ENCODE results near the gene BCAN. TPM values are rescaled to one million over a fixed set of nuclear protein-coding genes. Genes with fewer than 3 reads are reported as not detected.
"Not testable (repeated sequence)": the region's sequence is repeated elsewhere in the genome, so short reads cannot be mapped to it uniquely, and the experiment has no call there.

BCAN gene
- total and polyA plus RNA-seq, 12 donors: 0.11 to 36.3 (median 5.6) TPM; not detected in 2

- no peak for DNase-seq
- peaks cover 0 to 17% of the 10 kb centered on the region in 2 donors for H3K36me3 ChIP-seq (replicated peaks in 1 of 2)
- H3K4me1 ChIP-seq (replicated peaks in 1 of 2): peaks cover 6 to 16% of the 10 kb centered on the region in 2 donors
- intact Hi-C loops (cut with DNase I): no loop called here
- H3K27ac ChIP-seq: peak overlapping the region in 4 of 5 donors; percentile 45 to 74 (median 66)
- TF ChIP-seq POLR2A (IDR thresholded peaks at IDR 0.05) (no peak), CTCF (IDR thresholded peaks at IDR 0.05) (no peak)
- H3K4me3 ChIP-seq: peak overlapping the region in 2 of 4 donors; percentile 30 to 64
- H3K9me3 ChIP-seq (replicated peaks in 1 of 3): no peaks in the 10 kb centered on the region
- 69 to 78% (median 70%) methylated on average over 12 of the region's 12 CpGs for WGBS, 4 donors
- H3K27me3 ChIP-seq: no peaks in the 10 kb centered on the region
Observed at GRCh38 chr1:156601892-156602291, 40.0 kb upstream of the BCAN start.

GRCh38 chr1:156602557-156602993, 39.3 kb upstream of the BCAN start:
- intact Hi-C loops (cut with DNase I): no loop called here
- Histone ChIP-seq H3K27ac (no peak overlapping the region), H3K27me3 (no peaks in the 10 kb centered on the region), H3K9me3 (replicated peaks in 1 of 3) (no peaks in the 10 kb centered on the region), H3K4me3 (no peak overlapping the region), H3K36me3 (replicated peaks in 1 of 2) (peaks cover 0 to 10% of the 10 kb centered on the region in 2 donors), H3K4me1 (replicated peaks in 1 of 2) (peaks cover 6 to 16% of the 10 kb centered on the region in 2 donors)
- TF ChIP-seq CTCF (IDR thresholded peaks at IDR 0.05) (peak in 3 of 6 experiments; percentile 11 to 27 (median 25)), POLR2A (IDR thresholded peaks at IDR 0.05) (no peak)
- DNase-seq: no peak
- 33 to 42% (median 37%) methylated on average over 10 of the region's 10 CpGs for WGBS, 4 donors

DNA sequence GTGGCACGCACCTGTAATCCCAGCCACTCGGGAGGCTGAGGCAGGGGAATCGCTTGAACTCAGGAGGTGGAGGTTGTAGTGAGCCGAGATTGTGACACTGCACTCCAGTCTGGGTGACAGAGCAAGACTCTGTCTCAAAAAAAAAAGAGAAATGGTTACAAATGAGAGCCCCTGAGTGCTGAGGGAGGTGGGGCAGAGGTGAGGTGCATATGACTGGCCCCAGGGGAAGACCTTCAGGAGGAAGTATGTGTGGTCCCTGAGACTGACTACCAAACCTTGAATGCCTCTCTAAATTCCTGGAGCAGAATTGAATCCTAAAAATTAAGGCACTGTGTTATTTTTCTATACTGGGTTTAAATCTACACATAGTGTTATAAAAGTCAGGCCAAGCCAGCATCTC, 34.6 kb upstream of the BCAN start:
- H3K27ac ChIP-seq; H3K4me1 ChIP-seq (replicated peaks in 1 of 2); H3K9me3 ChIP-seq (replicated peaks in 1 of 3); DNase-seq; H3K36me3 ChIP-seq (replicated peaks in 1 of 2); intact Hi-C loops (cut with DNase I); H3K4me3 ChIP-seq: not testable (repeated sequence)
- H3K27me3 ChIP-seq: peaks cover 10% of the 10 kb centered on the region
- 63 to 85% (median 72%) methylated on average over 4 of the region's 4 CpGs for WGBS, 4 donors

DNA sequence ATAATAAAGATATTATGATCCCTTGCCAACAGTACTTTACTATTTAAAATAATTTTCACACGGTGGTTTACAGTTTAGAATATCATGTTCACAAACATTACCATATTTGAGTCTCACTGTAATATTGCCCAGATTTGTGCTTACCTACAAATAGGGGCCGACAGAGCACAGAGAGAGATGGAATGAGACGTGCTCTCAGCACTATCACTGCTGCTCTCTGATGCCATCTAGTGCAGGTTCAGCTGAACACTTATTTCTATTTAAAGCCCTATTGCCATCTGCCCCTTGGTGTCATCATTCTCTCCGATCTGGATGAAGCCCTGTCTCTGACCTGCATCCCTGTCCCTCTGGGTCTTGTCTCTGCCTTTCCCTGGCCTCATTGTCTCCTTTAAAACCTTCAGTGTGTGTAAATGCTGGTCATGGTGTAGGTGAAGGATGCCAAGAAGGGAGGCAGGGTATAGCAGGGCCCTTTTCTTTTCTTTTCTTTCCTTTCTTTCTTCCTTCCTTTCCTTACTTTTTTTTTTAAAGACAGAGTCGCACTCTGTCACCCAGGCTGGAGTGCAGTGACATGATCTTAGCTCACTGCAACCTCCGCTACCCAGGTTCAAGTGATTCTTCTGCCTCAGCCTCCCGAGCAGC, 33.8 kb upstream of the BCAN start:
- peak; percentile 62 to 83 (median 70) for DNase-seq
- intact Hi-C loops (cut with DNase I): no loop called here

More for the DNA sequence above, 33.8 kb upstream of the BCAN start:
- WGBS, 4 donors: 28 to 29% (median 28%) methylated on average over 7 of the region's 7 CpGs
- Histone ChIP-seq H3K4me3 (no peak overlapping the region), H3K4me1 (replicated peaks in 1 of 2) (no peaks in the 10 kb centered on the region), H3K27ac (no peak overlapping the region), H3K36me3 (replicated peaks in 1 of 2) (no peaks in the 10 kb centered on the region), H3K27me3 (peaks cover 10% of the 10 kb centered on the region), H3K9me3 (replicated peaks in 1 of 3) (no peaks in the 10 kb centered on the region)
- TF ChIP-seq POLR2A (IDR thresholded peaks at IDR 0.05) (no peak), CTCF (IDR thresholded peaks at IDR 0.05) (peak; percentile 68 to 92 (median 82))

Measured in adrenal gland (tissue), 12 donors.